SKM-1 (cell line): ENCODE data around the gene SNRPB.

Source experiments
- DNase-seq: peaks from one replicate; lab custom pipeline; 2025; ENCODE audit not compliant: unreplicated experiment; lab: John Stamatoyannopoulos, UW

The SNRPB gene

DNA sequence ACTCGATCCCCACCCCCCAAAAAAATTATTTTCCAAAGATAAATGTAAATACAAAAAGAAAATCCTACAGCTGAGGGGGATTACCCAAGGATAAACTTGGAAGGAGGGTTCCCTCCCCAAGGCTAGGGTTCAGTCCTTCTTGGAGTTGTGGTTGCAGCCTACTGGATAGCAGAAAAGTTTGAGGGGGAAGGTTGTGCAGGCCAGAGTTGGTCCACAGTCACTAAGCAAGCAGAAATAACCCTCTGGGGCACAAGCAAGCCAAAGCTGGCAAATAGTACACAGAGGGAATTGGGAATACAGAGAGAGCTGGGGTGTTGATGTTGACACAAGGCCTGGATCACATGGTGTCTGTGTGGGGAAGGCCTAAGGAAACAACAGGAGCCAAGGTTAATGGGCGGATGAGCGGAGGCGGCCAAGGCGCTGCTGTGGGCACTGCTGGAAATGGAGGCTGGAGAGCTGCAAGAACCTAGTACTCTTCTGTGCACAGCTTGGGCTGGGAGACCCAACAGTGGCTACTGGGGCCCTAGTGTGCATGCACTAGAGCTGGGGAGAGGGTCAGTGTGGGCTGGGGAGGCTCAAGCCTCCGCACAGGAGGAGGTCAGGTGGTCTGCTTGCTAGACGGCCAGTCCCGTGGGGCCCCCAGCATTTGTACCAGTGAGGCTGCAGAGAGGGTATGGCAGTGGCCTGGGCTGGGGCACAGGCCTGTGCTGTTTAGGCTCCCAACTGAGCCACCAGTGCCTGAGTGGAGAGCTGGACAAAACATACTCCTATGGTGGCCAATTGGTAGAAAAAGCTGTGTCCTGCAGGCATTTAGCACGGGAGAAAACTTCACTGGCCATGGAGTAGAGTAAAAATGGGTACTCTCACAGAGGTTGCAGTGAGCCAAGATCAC lies 5.5 kb upstream of the SNRPB start:
- DNase-seq = no peak

DNA sequence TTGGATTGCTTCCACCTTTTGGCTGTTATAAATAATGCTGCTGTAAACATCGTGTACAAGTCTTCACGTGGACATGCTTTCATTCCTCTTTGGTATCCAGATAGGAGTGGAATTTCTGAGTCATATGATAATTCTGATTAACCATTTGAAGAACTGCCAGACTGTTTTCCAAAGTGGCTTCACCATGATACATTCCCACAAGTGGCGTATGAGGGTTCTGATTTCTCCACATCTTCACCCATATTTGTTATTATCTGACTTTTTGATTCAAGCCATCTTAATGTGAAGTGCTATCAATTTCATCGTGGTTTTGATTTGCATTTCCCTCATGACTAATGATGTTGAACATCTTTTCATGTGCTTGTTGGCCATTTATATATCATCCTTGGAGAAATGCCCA lies 2.9 kb upstream of the SNRPB start:
- no peak for DNase-seq

GRCh38 chr20:2469991-2470422 lies 582 bp downstream of the SNRPB start:
- DNase-seq = no peak

- no peak for DNase-seq
These were observed 1.8 kb downstream of the SNRPB start for GRCh38 chr20:2468581-2469407.

DNA sequence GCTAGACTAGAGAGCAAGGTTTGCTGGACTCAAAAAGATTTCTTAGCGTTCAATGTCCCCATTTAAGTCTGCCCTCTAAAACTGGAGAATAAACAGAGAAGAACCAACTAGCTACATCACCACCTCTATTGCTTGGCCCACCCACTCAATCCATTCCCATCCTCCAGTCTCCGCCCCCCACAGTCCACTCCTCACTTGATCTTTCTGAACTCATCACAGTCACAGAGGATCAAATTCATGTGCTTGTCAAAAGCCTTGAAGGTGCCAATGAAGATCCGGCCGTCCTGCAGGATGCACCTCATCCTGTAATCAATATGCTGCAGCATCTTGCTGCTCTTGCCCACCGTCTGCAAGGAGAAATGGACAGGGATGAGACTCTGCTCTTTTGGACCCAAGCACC lies 3.2 kb downstream of the SNRPB start:
- DNase-seq = no peak

DNA sequence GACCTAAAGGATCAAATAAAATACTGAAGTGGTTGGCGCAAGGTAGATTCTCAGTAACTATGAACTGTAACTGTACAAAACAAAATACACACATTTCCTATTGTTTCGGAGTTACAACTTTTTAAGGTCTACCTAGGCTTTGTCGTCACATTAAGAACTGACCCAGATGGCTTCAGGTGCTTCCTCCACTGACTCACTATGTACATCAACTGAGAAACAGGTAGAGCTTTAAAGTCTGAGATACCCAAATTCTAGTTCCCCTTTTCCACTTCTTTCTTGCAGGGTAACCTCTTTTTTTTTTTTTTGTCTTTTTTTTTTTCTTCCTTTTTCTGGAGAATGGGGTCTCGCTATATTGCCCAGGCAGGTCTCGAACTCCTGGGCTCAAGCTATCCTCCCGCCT lies 5.5 kb downstream of the SNRPB start:
- no peak for DNase-seq

DNA sequence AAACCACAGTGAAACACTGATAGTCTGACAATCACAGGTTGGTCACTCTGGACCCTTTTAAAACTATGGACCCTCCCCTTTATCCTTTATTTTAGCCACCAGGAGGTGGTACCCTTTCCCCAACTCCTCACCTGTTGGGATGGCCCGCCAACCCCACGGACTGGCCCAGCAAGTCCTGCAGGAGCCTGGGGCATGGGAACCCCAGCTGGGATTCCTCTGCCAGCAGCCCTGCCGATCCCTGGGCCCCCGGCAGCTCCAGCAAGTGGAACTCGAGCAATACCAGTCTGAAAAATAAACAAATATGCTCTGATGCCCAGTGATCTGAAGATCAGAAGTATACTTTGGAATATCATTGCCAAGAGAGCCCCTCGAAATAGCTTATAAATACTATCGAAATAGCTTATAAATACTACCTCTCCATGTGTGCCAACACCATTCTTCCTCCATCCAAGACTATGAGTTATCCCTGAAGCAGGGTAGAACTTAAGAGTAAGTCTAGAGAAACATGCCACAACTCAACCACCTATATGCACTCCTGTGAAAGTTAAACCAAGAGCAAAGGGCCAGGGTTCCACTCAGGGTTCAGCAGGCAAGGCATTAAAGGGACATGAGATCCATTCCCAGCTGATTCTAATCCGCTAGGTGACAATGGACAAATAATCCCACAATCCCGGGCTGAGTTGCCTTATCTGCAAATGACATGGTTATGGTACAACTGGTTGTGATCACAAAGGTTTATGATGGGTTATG lies 6.8 kb downstream of the SNRPB start:
- no peak for DNase-seq

- DNase-seq = no peak
These were observed 8.1 kb downstream of the SNRPB start for GRCh38 chr20:2462484-2462883.

- no peak for DNase-seq
These were observed 9.7 kb downstream of the SNRPB start for GRCh38 chr20:2460752-2461424.

DNA sequence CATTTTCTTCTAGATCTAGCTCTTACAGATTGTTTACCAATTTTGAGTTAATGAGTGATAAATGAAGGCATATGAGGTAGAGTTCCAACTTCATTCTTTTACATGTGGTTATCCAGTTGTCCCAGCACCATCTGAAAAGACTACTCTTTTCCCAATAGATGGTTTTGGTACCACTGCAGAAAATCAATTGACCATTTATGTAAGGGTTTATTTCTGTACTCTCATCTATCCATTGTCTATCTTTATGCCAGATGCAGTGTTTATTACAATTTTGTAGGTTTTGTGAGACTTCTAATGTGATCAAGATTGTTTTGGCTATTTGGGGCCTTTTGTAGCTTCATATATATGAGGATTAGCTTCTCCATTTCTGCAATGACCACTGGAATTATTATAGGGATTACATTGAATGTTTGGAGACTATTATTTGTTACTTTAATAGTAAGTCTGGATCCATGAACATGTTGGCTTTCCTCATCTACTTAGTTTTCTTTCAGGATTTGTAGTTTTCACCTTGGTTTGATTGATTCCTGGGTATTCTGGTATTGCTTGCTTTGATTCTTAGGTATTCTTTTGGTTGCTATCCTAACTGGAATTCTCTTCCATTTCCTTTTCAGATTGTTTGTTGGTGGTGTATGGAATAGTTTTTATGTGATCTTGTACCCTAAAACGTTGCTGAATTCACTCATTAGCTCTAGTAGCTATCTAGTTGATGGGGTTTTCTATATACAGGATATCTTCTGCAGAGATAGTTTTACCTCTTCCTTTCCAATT lies 10.4 kb downstream of the SNRPB start:
- DNase-seq = no peak

- no peak for DNase-seq
These were observed 11.6 kb downstream of the SNRPB start for GRCh38 chr20:2458919-2459499.

GRCh38 chr20:2455771-2456497 lies 14.7 kb downstream of the SNRPB start:
- no peak for DNase-seq

GRCh38 chr20:2453792-2454191 lies 16.8 kb downstream of the SNRPB start:
- no peak for DNase-seq

- DNase-seq = peak; percentile 44
These were observed 18.5 kb downstream of the SNRPB start for GRCh38 chr20:2451939-2452732.

DNA sequence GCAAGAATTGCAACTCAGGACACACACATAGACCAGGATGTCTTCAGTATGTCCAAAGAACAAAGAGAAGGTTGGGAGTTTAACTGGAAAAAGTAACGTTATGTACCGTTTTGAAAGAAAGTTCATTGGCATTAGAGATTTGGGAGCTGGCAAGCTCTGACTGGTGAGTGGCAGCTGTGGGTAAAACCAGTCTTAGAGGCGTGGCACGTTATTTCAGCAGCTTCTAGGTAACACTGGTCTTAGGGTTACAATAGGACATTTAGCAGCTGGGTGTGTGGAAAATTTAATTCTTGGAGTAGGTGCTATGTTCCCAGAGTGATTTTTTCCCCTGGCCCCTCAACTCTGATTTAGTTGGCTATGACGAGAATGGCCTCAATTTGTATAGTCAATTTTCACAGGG lies 19.2 kb downstream of the SNRPB start:
- DNase-seq = no peak

DNA sequence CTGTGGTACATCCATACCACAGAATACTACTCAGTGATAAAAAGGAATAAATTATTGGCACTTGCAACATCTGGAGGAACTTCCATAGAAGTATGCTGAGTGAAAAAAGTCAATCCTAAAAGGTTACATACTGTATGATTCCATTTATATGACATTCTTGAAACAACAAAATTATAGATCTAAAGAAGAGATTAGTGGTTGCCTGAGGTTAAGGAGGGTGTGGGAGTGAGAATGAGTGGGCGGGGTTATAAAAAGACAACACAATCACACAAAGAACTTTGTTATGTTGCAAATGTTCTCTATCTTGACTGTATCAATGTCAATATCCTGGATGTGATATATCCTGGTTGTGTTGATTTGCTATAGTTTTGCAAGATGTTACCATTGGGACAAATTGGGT lies 21.2 kb downstream of the SNRPB start:
- DNase-seq = no peak

GRCh38 chr20:2446845-2447244 lies 23.7 kb downstream of the SNRPB start:
- DNase-seq = no peak

DNA sequence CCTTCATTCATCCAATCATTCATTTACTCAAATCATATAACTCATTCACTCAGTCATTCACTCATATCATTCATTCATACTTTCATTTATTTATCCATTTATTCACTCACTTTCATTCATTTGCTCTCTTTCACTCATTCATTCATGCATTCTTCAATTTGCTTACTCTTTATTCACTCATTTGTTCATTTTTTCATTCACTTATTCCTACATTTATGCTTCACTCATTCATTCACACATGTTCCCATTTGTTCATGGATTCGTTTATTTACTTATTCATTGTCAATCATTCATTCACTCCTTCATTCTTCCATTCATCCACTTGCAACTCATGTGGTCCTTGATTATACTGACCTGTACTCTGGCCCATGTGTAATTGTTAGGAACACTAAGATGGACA lies 39.4 kb downstream of the SNRPB start:
- DNase-seq = no peak
